ENCODE measurements around the gene NEURL3. TPM values are rescaled to one million over a fixed set of nuclear protein-coding genes. Genes with fewer than 3 reads are reported as not detected.

NEURL3 gene
- total and polyA plus RNA-seq, 2 donors (not counting 3 experiments of a cell fraction or from before 2014, with no cell fraction given), result not detected

GRCh38 chr2:96486696-96487095 lies 18.5 kb downstream of the NEURL3 start:
- BruUV-seq (replicated peaks), result no TSS peak
- no peaks in the 10 kb centered on the region for H3K36me3 ChIP-seq (ENCODE audit: control insufficient read depth in 2 of 2, extremely low read depth in 1 of 2, insufficient read depth in 2 of 2, low read length in 2 of 2)
- peak overlapping the region; percentile 56 for H3K4me2 ChIP-seq (ENCODE audit: insufficient read depth, low read length)
- no peaks in the 10 kb centered on the region for H4K20me1 ChIP-seq (replicated peaks; ENCODE audit: control insufficient read depth, extremely low read depth, insufficient read depth, low read length)
- peaks cover 6% of the 10 kb centered on the region for H3K4me1 ChIP-seq (ENCODE audit: control insufficient read depth, extremely low read depth, insufficient read depth, low read length)
- H3K27ac ChIP-seq (ENCODE audit: insufficient read depth, low read depth, low read length), result peak overlapping the region; percentile 36
- intact Hi-C loops (cut with micrococcal nuclease), result no loop called here
- ChIA-PET CTCF (interaction anchor here (1.6 kb wide), 1 partner anchor 11 kb away, joined by 4 read pairs; no protein-coding TSS in a partner anchor), POLR2A (no interaction called here)
- TF ChIP-seq POLR2A (IDR thresholded peaks at IDR 0.05; ENCODE audit: low read depth, low read length), result no peak
- no peak for TF ChIP-seq FOS (IDR thresholded peaks at IDR 0.05; ENCODE audit: borderline replicate concordance, insufficient read depth, low read length)
- TF ChIP-seq JUN (IDR thresholded peaks at IDR 0.05; ENCODE audit: borderline replicate concordance, insufficient read depth, insufficient read length, low read depth), result no peak
- no peak for TF ChIP-seq GATA2 (IDR thresholded peaks at IDR 0.05; ENCODE audit: insufficient read depth, insufficient read length, low read depth, low read length)
- no peak for TF ChIP-seq EZH2 (IDR thresholded peaks at IDR 0.05; ENCODE audit: borderline replicate concordance, low read depth, low read length, severe bottlenecking)
- no peak for TF ChIP-seq MAX (IDR thresholded peaks at IDR 0.05; ENCODE audit: insufficient read depth, insufficient read length)
- TF ChIP-seq MYC (IDR thresholded peaks at IDR 0.05; ENCODE audit: low read depth, low read length), result no peak
- TF ChIP-seq CTCF (IDR thresholded peaks at IDR 0.05; ENCODE audit: extremely low read depth in 1 of 2, insufficient read depth in 1 of 2, low read depth in 1 of 2, low read length in 2 of 2), result no peak
- no peak for TF ChIP-seq POLR2AphosphoS5 (IDR thresholded peaks at IDR 0.05; ENCODE audit: insufficient read depth, low read depth, low read length)
- DNase-seq (ENCODE audit: low read depth, low spot score) (no peak), FAIRE-seq (no peak)
- no peaks in the 10 kb centered on the region for H3K9me1 ChIP-seq (replicated peaks; ENCODE audit: control insufficient read depth, extremely low read depth, insufficient read depth, low read length)
- H3K27me3 ChIP-seq (ENCODE audit: control insufficient read depth in 2 of 2, insufficient read depth in 2 of 2, low read length in 2 of 2), result no peaks in the 10 kb centered on the region
- H3K9ac ChIP-seq (replicated peaks; ENCODE audit: extremely low read depth, insufficient read depth, low read length), result peak overlapping the region; percentile 67
- no peaks in the 10 kb centered on the region for H3K79me2 ChIP-seq (ENCODE audit: control insufficient read depth, insufficient read depth, low read length)
- no peaks in the 10 kb centered on the region for H3K9me3 ChIP-seq (replicated peaks; ENCODE audit: control insufficient read depth, insufficient read depth, low read length)
- H3K4me3 ChIP-seq (replicated peaks in 1 of 3; ENCODE audit: insufficient read depth in 1 of 3, low read depth in 1 of 3, low read length in 3 of 3), result peak overlapping the region in 1 of 3 experiments; percentile 24
- dilution Hi-C loops (cut with MboI; ENCODE audit: extremely low pct_ligation_motif_present, low sequenced_read_pairs), result no loop called here
- H2AFZ ChIP-seq (ENCODE audit: low read depth, low read length), result peak overlapping the region; percentile 23

Measured in endothelial cell of umbilical vein (primary cell).